Fibroblast of lung (primary cell): Measurements from ENCODE around the gene PHF2. TPM values are rescaled to one million over a fixed set of nuclear protein-coding genes. Genes with fewer than 3 reads are reported as not detected.

ENCODE experiments used
- DNase-seq, 2 donors: peaks; one replicate each; pipeline versions ENCODE4 v3.0.0 to v3.0.0-alpha.2; 2010; ENCODE audit warnings: low read depth in 2 of 2
- H2AFZ ChIP-seq: 2 replicates; pipeline ENCODE4 v1.5.1; 2012; ENCODE audit warnings: low read length, control low read depth, inconsistent platforms
- H3K27ac ChIP-seq: 2 replicates; pipeline ENCODE4 v1.5.1; 2011; ENCODE audit warnings: low read length, control low read depth; ENCODE audit not compliant: insufficient read depth
- H3K27me3 ChIP-seq: 2 replicates; pipeline ENCODE4 v1.5.1; 2011; ENCODE audit warnings: mild to moderate bottlenecking, low read length; ENCODE audit not compliant: control insufficient read depth, insufficient read depth
- H3K36me3 ChIP-seq: 2 replicates; pipeline ENCODE4 v1.5.1; 2011; ENCODE audit warnings: low read length; ENCODE audit not compliant: control insufficient read depth, insufficient read depth
- H3K4me1 ChIP-seq: 2 replicates; pipeline ENCODE4 v1.5.1; 2011; ENCODE audit warnings: low read length; ENCODE audit not compliant: control insufficient read depth, insufficient read depth; ENCODE audit errors: extremely low read depth
- H3K4me2 ChIP-seq: 2 replicates; pipeline ENCODE4 v1.5.1; 2011; ENCODE audit warnings: low read length, control low read depth; ENCODE audit not compliant: insufficient read depth; ENCODE audit errors: extremely low read depth
- H3K4me3 ChIP-seq, 4 experiments: fragments of 200-600 bp in 1 of 4; sonication (generic) in 1 of 4; replicated peaks in 1 of 4; 2 replicates each; pipeline ENCODE4 v1.5.1; 2011 to 2016; ENCODE audit warnings: low read length in 4 of 4, low read depth in 3 of 4, mild to moderate bottlenecking in 3 of 4, control low read depth in 2 of 4, inconsistent platforms in 1 of 4, mixed read lengths in 1 of 4; ENCODE audit not compliant: insufficient read depth in 1 of 4; ENCODE audit errors: control extremely low read depth in 1 of 4
- H3K79me2 ChIP-seq: 2 replicates; pipeline ENCODE4 v1.5.1; 2012; ENCODE audit warnings: mild to moderate bottlenecking, low read length, inconsistent platforms; ENCODE audit not compliant: control insufficient read depth, insufficient read depth
- H3K9ac ChIP-seq: 2 replicates; pipeline ENCODE4 v1.5.1; 2011; ENCODE audit warnings: mild to moderate bottlenecking, low read length, control low read depth; ENCODE audit not compliant: insufficient read depth
- H3K9me3 ChIP-seq: 2 replicates; pipeline ENCODE4 v1.5.1; 2012; ENCODE audit warnings: low read depth, low read length; ENCODE audit not compliant: control insufficient read depth, insufficient read depth
- H4K20me1 ChIP-seq: 2 replicates; pipeline ENCODE4 v1.5.1; 2011; ENCODE audit warnings: low read length; ENCODE audit not compliant: control insufficient read depth, insufficient read depth; ENCODE audit errors: extremely low read depth
- EZH2 ChIP-seq: IDR thresholded peaks from 2 replicates; pipeline ENCODE4 v1.5.1; 2012; ENCODE audit warnings: low read length, control low read depth, mild to moderate bottlenecking; ENCODE audit errors: missing control alignments
- polyA plus RNA-seq, 2 donors: library from polyadenylated mRNA; depleted of rRNA in 1 of 2; stranded (reverse) in 1 of 2; unstranded in 1 of 2; fragments of >200 nt; gene quantifications; 2 replicates each; pipeline ENCODE4 v1.2.1, GENCODE V29; 2011 to 2012; ENCODE audit warnings: missing spikeins in 1 of 2
- total RNA-seq: library from RNA; depleted of rRNA; stranded (reverse); fragments of >200 nt; gene quantifications from 2 replicates; pipeline ENCODE4 v1.2.1, GENCODE V29; 2014
- TF ChIP-seq, protein P1 (sequence below), 2 donors: IDR thresholded peaks in 1 of 2; conservative IDR thresholded peaks in 1 of 2; 1 replicate in 1 of 2; 2 replicates in 1 of 2; pipeline ENCODE4 v1.5.1; 2011 to 2012; ENCODE audit warnings: low read length in 2 of 2, control low read depth in 1 of 2, inconsistent platforms in 1 of 2, low read depth in 1 of 2, mild to moderate bottlenecking in 1 of 2

Gene PHF2
- total and polyA plus RNA-seq, 2 donors (not counting 1 experiment from before 2014, with no cell fraction given), result 9.2 to 13.4 TPM

- no peaks in the 10 kb centered on the region for H3K4me1 ChIP-seq
- H3K4me2 ChIP-seq, result no peak overlapping the region
- no peaks in the 10 kb centered on the region for H3K9me3 ChIP-seq
- H3K9ac ChIP-seq, result no peak overlapping the region
- TF ChIP-seq, protein P1, sequence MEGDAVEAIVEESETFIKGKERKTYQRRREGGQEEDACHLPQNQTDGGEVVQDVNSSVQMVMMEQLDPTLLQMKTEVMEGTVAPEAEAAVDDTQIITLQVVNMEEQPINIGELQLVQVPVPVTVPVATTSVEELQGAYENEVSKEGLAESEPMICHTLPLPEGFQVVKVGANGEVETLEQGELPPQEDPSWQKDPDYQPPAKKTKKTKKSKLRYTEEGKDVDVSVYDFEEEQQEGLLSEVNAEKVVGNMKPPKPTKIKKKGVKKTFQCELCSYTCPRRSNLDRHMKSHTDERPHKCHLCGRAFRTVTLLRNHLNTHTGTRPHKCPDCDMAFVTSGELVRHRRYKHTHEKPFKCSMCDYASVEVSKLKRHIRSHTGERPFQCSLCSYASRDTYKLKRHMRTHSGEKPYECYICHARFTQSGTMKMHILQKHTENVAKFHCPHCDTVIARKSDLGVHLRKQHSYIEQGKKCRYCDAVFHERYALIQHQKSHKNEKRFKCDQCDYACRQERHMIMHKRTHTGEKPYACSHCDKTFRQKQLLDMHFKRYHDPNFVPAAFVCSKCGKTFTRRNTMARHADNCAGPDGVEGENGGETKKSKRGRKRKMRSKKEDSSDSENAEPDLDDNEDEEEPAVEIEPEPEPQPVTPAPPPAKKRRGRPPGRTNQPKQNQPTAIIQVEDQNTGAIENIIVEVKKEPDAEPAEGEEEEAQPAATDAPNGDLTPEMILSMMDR (conservative IDR thresholded peaks at IDR 0.05 in 1 of 2, IDR thresholded peaks at IDR 0.05 in 1 of 2; ENCODE audit: low read depth in 1 of 2, low read length in 2 of 2), result no peak
- no peak for TF ChIP-seq EZH2
- no peak overlapping the region for H3K4me3 ChIP-seq
- H3K27me3 ChIP-seq, result no peaks in the 10 kb centered on the region
- no peak overlapping the region for H3K27ac ChIP-seq
- peaks cover 2% of the 10 kb centered on the region for H4K20me1 ChIP-seq
- peaks cover 3% of the 10 kb centered on the region for H3K79me2 ChIP-seq
- no peak for DNase-seq
- no peak overlapping the region for H2AFZ ChIP-seq
- H3K36me3 ChIP-seq, result peaks cover 9% of the 10 kb centered on the region
Observed at GRCh38 chr9:93540305-93540704, 36.1 kb upstream of the PHF2 start.

DNA sequence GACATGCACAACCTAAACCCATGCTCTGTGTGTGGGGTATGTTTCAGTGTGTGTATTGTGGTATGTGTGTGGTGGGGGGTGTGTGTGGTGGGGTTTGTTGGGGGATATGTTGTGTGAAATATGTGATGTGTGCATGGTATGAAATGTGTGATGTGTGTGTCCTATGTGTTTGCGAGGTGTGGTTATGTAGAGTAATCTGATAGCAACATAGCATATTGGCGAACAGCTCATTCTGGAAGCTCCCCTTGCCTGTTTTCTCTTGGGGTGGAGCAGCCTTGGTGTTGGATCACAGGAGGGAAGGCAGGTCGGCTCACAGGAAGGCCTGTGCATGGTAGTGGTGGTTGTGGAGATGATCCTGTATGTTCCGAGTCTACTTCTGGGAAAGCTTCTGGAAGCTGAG lies 35.4 kb upstream of the PHF2 start:
- Histone ChIP-seq H3K27me3 (no peaks in the 10 kb centered on the region), H3K9me3 (no peaks in the 10 kb centered on the region), H3K4me2 (no peak overlapping the region), H3K27ac (no peak overlapping the region), H3K9ac (no peak overlapping the region), H3K36me3 (peaks cover 9% of the 10 kb centered on the region), H4K20me1 (peaks cover 2% of the 10 kb centered on the region), H3K4me3 (no peak overlapping the region), H3K4me1 (no peaks in the 10 kb centered on the region), H2AFZ (no peak overlapping the region), H3K79me2 (peaks cover 3% of the 10 kb centered on the region)
- TF ChIP-seq, protein P1 (conservative IDR thresholded peaks at IDR 0.05 in 1 of 2, IDR thresholded peaks at IDR 0.05 in 1 of 2; ENCODE audit: low read depth in 1 of 2, low read length in 2 of 2), result no peak
- TF ChIP-seq EZH2, result no peak
- no peak for DNase-seq

DNA sequence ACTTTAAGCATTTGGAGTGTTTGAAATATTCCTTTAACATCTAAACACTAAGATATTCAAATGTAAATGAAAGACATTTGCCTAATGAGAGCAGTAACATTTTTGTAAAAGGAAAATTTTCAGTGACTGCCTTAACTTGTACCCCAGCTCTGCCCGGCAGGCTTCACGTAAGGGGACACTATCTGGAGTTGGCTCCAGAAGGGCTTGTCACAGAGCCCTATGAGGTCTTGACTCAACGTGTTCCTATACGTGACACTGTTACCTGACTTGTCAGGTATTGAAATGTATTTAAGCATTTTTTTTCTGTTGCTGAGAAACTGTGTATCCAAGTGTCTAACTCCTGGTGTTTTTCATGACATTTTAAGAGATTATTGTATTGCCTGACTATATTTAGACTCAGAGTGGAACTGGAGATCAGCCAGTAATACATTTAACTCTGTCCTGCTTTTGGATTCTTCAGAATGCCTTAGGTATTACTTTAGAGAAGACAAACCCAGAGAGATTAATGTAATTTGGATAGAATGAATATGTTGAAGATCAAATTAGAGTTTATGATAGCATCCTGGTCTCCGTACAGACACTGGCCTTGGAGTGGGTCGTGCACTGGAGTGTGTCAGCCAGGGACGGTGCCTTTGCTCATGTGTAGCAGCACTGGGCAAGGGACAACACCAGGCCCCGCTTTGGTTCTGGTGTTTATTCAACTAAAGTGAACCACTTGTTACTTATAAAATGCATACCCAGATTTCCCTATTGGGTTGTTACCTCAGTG lies 34.6 kb upstream of the PHF2 start:
- H3K36me3 ChIP-seq, result peaks cover 11% of the 10 kb centered on the region
- no peak overlapping the region for H3K4me3 ChIP-seq
- peaks cover 7% of the 10 kb centered on the region for H3K79me2 ChIP-seq
- no peaks in the 10 kb centered on the region for H3K4me1 ChIP-seq
- no peak overlapping the region for H3K4me2 ChIP-seq
- no peak for DNase-seq
- TF ChIP-seq, protein P1 (conservative IDR thresholded peaks at IDR 0.05 in 1 of 2, IDR thresholded peaks at IDR 0.05 in 1 of 2; ENCODE audit: low read depth in 1 of 2, low read length in 2 of 2), result no peak
- TF ChIP-seq EZH2, result no peak
- H2AFZ ChIP-seq, result no peak overlapping the region
- no peaks in the 10 kb centered on the region for H3K9me3 ChIP-seq
- H3K27ac ChIP-seq, result no peak overlapping the region
- peaks cover 2% of the 10 kb centered on the region for H4K20me1 ChIP-seq
- H3K27me3 ChIP-seq, result no peaks in the 10 kb centered on the region
- no peak overlapping the region for H3K9ac ChIP-seq
